DMS53 treated with DMSO at 0.1 percent for 48 hours (cell line): ENCODE data around the gene C16orf86.
A peak's percentile ranks its signal among the peaks of the same experiment; 100 is the strongest.

Experiments
- DNase-seq: peaks from one replicate; lab custom pipeline; 2025; ENCODE audit not compliant: unreplicated experiment; lab: John Stamatoyannopoulos, UW

Gene C16orf86

GRCh38 chr16:67666559-67667452 is at the start of gene C16orf86, which contains the start of gene ENKD1:
Gene C16orf86, plus strand, starts transcription at chr16:67666814. Its CDS starts 157 bp downstream, at chr16:67666971.
Gene ENKD1, minus strand, starts transcription at chr16:67666750. Its CDS starts 308 bp downstream, at chr16:67666442.
- peak; percentile 37 for DNase-seq

GRCh38 chr16:67628216-67628615 is 38.4 kb upstream of the C16orf86 start:
- no peak for DNase-seq

- no peak for DNase-seq
These were observed 34.0 kb upstream of the C16orf86 start for GRCh38 chr16:67632415-67633172.

- DNase-seq, result no peak
These were observed 29.9 kb upstream of the C16orf86 start for GRCh38 chr16:67636713-67637112.

GRCh38 chr16:67637625-67638024 is 29.0 kb upstream of the C16orf86 start:
- DNase-seq, result no peak

GRCh38 chr16:67641779-67642708 is 24.6 kb upstream of the C16orf86 start:
- no peak for DNase-seq

- DNase-seq, result no peak
These were observed 22.6 kb upstream of the C16orf86 start for GRCh38 chr16:67644038-67644437.

GRCh38 chr16:67645397-67646121 is 21.1 kb upstream of the C16orf86 start:
- DNase-seq, result no peak

- DNase-seq, result no peak
These were observed 19.4 kb upstream of the C16orf86 start for GRCh38 chr16:67647111-67647651.

GRCh38 chr16:67647681-67648080 is 18.9 kb upstream of the C16orf86 start:
- no peak for DNase-seq

GRCh38 chr16:67648088-67648763 is 18.4 kb upstream of the C16orf86 start:
- no peak for DNase-seq

- no peak for DNase-seq
These were observed 17.7 kb upstream of the C16orf86 start for GRCh38 chr16:67648764-67649407.

- no peak for DNase-seq
These were observed 17.1 kb upstream of the C16orf86 start for GRCh38 chr16:67649494-67649931.

GRCh38 chr16:67650023-67650422 is 16.6 kb upstream of the C16orf86 start:
- no peak for DNase-seq

GRCh38 chr16:67651039-67651438 is 15.6 kb upstream of the C16orf86 start:
- no peak for DNase-seq

GRCh38 chr16:67651847-67652246 is 14.8 kb upstream of the C16orf86 start:
- DNase-seq, result no peak

GRCh38 chr16:67652578-67653127 is 14.0 kb upstream of the C16orf86 start:
- DNase-seq, result peak; percentile 3

GRCh38 chr16:67653128-67653788 is 13.4 kb upstream of the C16orf86 start:
- DNase-seq, result no peak
